HEK293 (cell line): ENCODE data around the gene WDR44.

Experiments
- CTCF ChIA-PET: fragments of 350-600 bp; formaldehyde crosslinking; extraction: SDS; loops from one replicate; lab custom pipeline; 2021; ENCODE audit warnings: antibody characterized with exemption; lab: Yijun Ruan, JAX
- POLR2A ChIA-PET: fragments of 300-600 bp; formaldehyde crosslinking; extraction: SDS; loops from one replicate; lab custom pipeline; 2020; ENCODE audit warnings: antibody characterized with exemption, inconsistent platforms; lab: Yijun Ruan, JAX
- H3K27ac ChIP-seq: fragments of 200-500 bp; sonication (Bioruptor generic); 2 replicates; pipeline ENCODE4 v1.5.1; 2014; ENCODE audit warnings: low read depth, low read length, control low read depth, inconsistent platforms; ENCODE audit errors: extremely low read depth
- H3K36me3 ChIP-seq, 2 experiments: fragments of 200-500 bp in 1 of 2; sonication (Bioruptor generic) in 1 of 2; 1 replicate in 1 of 2; 2 replicates in 1 of 2; pipeline ENCODE4 v1.5.1; 2014 to 2017; ENCODE audit warnings: inconsistent platforms in 2 of 2, low read length in 2 of 2; ENCODE audit not compliant: control insufficient read depth in 2 of 2, insufficient read depth in 1 of 2
- H3K4me1 ChIP-seq: fragments of 200-500 bp; sonication (Bioruptor generic); 2 replicates; pipeline ENCODE4 v1.5.1; 2014; ENCODE audit warnings: mild to moderate bottlenecking, low read length, inconsistent platforms; ENCODE audit not compliant: control insufficient read depth, insufficient read depth
- H3K4me3 ChIP-seq: 2 replicates; pipeline ENCODE4 v1.5.1; 2011; ENCODE audit warnings: low read depth, mild to moderate bottlenecking, control low read depth, low read length, moderate library complexity
- H3K9me3 ChIP-seq: fragments of 200-500 bp; sonication (Bioruptor generic); 2 replicates; pipeline ENCODE4 v1.5.1; 2014; ENCODE audit warnings: low read depth, low read length, inconsistent platforms; ENCODE audit not compliant: control insufficient read depth, insufficient read depth
- KLF1 ChIP-seq: fragments of 450-650 bp; formaldehyde crosslinking; IDR thresholded peaks from 2 replicates; pipeline ENCODE4 v1.5.1; 2016; ENCODE audit warnings: missing biosample characterization, missing genetic modification characterization
- REPIN1 ChIP-seq: fragments of 450-650 bp; formaldehyde crosslinking; IDR thresholded peaks from 2 replicates; pipeline ENCODE4 v1.5.1; 2017; ENCODE audit warnings: missing biosample characterization, missing genetic modification characterization, low read depth
- SETDB1 ChIP-seq: IDR thresholded peaks from one replicate; pipeline ENCODE4 v1.6.1; 2017; ENCODE audit warnings: mild to moderate bottlenecking, low read length, moderate library complexity, mixed read lengths; ENCODE audit not compliant: insufficient read length
- ZBTB8A ChIP-seq: fragments of 450-650 bp; formaldehyde crosslinking; IDR thresholded peaks from 2 replicates; pipeline ENCODE4 v1.5.1; 2016; ENCODE audit warnings: missing biosample characterization, missing genetic modification characterization
- ZEB2 ChIP-seq: fragments of 450-650 bp; formaldehyde crosslinking; IDR thresholded peaks from 2 replicates; pipeline ENCODE4 v1.5.1; 2016; ENCODE audit warnings: missing biosample characterization, missing genetic modification characterization
- ZFP69B ChIP-seq: fragments of 450-650 bp; formaldehyde crosslinking; IDR thresholded peaks from 2 replicates; pipeline ENCODE4 v1.5.1; 2016; ENCODE audit warnings: missing biosample characterization, missing genetic modification characterization
- ZNF175 ChIP-seq: fragments of 450-650 bp; formaldehyde crosslinking; IDR thresholded peaks from 2 replicates; pipeline ENCODE4 v1.5.1; 2016; ENCODE audit warnings: missing biosample characterization, missing genetic modification characterization
- ZNF292 ChIP-seq: fragments of 450-650 bp; formaldehyde crosslinking; IDR thresholded peaks from 2 replicates; pipeline ENCODE4 v1.5.1; 2016; ENCODE audit warnings: low read depth, missing biosample characterization, missing genetic modification characterization, borderline replicate concordance
- ZNF549 ChIP-seq: fragments of 450-650 bp; IDR thresholded peaks from 2 replicates; pipeline ENCODE4 v1.5.1; 2018; ENCODE audit warnings: missing biosample characterization, missing genetic modification characterization, mild to moderate bottlenecking, inconsistent platforms, moderate library complexity
- ZNF654 ChIP-seq: fragments of 450-650 bp; formaldehyde crosslinking; IDR thresholded peaks from 2 replicates; pipeline ENCODE4 v1.5.1; 2016; ENCODE audit warnings: low read depth, missing biosample characterization, missing genetic modification characterization
- ZNF837 ChIP-seq: fragments of 450-650 bp; formaldehyde crosslinking; IDR thresholded peaks from 2 replicates; pipeline ENCODE4 v1.5.1; 2016; ENCODE audit warnings: missing biosample characterization, missing genetic modification characterization
- TF ChIP-seq, protein P1 (sequence below): fragments of 450-650 bp; formaldehyde crosslinking; IDR thresholded peaks from 2 replicates; pipeline ENCODE4 v1.5.1; 2016; ENCODE audit warnings: missing biosample characterization, missing genetic modification characterization
- TF ChIP-seq, protein P2 (sequence below): fragments of 450-650 bp; IDR thresholded peaks from 2 replicates; pipeline ENCODE4 v1.5.1; 2018; ENCODE audit warnings: missing biosample characterization, missing genetic modification characterization
- TF ChIP-seq, protein P3 (sequence below): fragments of 450-650 bp; IDR thresholded peaks from 2 replicates; pipeline ENCODE4 v1.5.1; 2018; ENCODE audit warnings: missing biosample characterization, mild to moderate bottlenecking, missing genetic modification characterization
- TF ChIP-seq, protein P4 (sequence below): fragments of 450-650 bp; formaldehyde crosslinking; IDR thresholded peaks from 2 replicates; pipeline ENCODE4 v1.5.1; 2016; ENCODE audit warnings: missing biosample characterization, missing genetic modification characterization, low read depth
- TF ChIP-seq, protein P5 (sequence below): fragments of 450-650 bp; formaldehyde crosslinking; conservative IDR thresholded peaks from 2 replicates; pipeline ENCODE4 v1.5.1; 2016; ENCODE audit warnings: low read depth, missing biosample characterization, missing genetic modification characterization
- TF ChIP-seq, protein P6 (sequence below): fragments of 450-650 bp; formaldehyde crosslinking; IDR thresholded peaks from 2 replicates; pipeline ENCODE4 v1.5.1; 2016; ENCODE audit warnings: missing biosample characterization, missing genetic modification characterization

WDR44 gene

DNA sequence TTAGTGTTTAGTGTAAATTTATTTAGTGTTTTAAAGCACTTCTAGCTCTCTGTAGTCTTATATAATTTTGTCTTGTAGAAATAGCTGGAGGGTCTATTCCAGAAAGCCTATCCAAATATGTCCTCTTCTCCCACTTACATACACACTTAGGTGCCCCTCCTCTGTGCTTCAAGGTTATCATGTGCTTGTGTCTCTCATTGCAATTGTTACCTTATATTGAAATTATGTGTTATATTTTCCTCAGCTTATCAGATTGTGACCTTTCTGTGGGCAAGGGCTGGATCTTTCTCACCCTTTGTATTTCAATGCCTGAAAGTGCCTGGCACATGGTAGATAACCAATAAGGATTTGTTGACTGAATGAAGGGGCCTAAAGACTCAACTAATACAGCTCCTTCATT, 18.4 kb downstream of the WDR44 start:
- Histone ChIP-seq H3K27ac (no peak overlapping the region), H3K4me3 (no peak overlapping the region), H3K36me3 (no peaks in the 10 kb centered on the region), H3K4me1 (no peaks in the 10 kb centered on the region; the same call in 1 of the 2 replicates), H3K9me3 (no peaks in the 10 kb centered on the region)
- ChIA-PET POLR2A (no interaction called here), CTCF (interaction anchor here (1.8 kb wide), 1 partner anchor 15 kb away, joined by 6 read pairs; no protein-coding TSS in a partner anchor)
- TF ChIP-seq, protein P1, sequence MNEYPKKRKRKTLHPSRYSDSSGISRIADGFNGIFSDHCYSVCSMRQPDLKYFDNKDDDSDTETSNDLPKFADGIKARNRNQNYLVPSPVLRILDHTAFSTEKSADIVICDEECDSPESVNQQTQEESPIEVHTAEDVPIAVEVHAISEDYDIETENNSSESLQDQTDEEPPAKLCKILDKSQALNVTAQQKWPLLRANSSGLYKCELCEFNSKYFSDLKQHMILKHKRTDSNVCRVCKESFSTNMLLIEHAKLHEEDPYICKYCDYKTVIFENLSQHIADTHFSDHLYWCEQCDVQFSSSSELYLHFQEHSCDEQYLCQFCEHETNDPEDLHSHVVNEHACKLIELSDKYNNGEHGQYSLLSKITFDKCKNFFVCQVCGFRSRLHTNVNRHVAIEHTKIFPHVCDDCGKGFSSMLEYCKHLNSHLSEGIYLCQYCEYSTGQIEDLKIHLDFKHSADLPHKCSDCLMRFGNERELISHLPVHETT (tag by site-specific recombination): no peak
- TF ChIP-seq ZNF175 (tag by site-specific recombination): no peak
- TF ChIP-seq, protein P2, sequence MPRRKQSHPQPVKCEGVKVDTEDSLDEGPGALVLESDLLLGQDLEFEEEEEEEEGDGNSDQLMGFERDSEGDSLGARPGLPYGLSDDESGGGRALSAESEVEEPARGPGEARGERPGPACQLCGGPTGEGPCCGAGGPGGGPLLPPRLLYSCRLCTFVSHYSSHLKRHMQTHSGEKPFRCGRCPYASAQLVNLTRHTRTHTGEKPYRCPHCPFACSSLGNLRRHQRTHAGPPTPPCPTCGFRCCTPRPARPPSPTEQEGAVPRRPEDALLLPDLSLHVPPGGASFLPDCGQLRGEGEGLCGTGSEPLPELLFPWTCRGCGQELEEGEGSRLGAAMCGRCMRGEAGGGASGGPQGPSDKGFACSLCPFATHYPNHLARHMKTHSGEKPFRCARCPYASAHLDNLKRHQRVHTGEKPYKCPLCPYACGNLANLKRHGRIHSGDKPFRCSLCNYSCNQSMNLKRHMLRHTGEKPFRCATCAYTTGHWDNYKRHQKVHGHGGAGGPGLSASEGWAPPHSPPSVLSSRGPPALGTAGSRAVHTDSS: no peak
- no peak for TF ChIP-seq KLF1 (tag by site-specific recombination)
- no peak for TF ChIP-seq ZNF292 (tag by site-specific recombination)
- no peak for TF ChIP-seq ZEB2 (tag by site-specific recombination)
- TF ChIP-seq ZNF549 (tag by site-specific recombination): no peak
- no peak for TF ChIP-seq ZBTB8A (tag by site-specific recombination)

DNA sequence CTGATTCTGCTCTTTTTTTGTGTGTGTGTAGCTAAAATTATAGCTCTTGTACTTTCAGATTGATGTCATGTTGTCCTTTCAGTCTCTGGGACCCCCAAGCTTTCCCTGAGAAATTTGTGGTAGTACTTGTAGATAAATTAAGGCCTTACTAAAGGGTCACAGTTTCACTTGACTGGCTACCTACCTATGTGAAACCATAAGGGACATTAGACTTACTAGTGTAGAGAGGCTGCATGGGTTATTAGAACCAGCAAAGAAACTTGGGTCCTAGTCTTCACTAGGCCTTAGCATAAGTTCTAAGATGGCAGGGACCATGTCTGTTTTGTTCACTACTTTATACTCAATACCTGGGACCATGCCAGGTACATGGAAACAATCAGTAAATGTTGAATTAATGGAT, 21.4 kb downstream of the WDR44 start:
- H3K27ac ChIP-seq: no peak overlapping the region
- TF ChIP-seq, protein P3, sequence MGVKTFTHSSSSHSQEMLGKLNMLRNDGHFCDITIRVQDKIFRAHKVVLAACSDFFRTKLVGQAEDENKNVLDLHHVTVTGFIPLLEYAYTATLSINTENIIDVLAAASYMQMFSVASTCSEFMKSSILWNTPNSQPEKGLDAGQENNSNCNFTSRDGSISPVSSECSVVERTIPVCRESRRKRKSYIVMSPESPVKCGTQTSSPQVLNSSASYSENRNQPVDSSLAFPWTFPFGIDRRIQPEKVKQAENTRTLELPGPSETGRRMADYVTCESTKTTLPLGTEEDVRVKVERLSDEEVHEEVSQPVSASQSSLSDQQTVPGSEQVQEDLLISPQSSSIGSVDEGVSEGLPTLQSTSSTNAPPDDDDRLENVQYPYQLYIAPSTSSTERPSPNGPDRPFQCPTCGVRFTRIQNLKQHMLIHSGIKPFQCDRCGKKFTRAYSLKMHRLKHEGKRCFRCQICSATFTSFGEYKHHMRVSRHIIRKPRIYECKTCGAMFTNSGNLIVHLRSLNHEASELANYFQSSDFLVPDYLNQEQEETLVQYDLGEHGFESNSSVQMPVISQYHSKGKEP (tag by site-specific recombination): no peak
- TF ChIP-seq ZNF654 (tag by site-specific recombination): no peak
- TF ChIP-seq SETDB1: no peak
- TF ChIP-seq, protein P4, sequence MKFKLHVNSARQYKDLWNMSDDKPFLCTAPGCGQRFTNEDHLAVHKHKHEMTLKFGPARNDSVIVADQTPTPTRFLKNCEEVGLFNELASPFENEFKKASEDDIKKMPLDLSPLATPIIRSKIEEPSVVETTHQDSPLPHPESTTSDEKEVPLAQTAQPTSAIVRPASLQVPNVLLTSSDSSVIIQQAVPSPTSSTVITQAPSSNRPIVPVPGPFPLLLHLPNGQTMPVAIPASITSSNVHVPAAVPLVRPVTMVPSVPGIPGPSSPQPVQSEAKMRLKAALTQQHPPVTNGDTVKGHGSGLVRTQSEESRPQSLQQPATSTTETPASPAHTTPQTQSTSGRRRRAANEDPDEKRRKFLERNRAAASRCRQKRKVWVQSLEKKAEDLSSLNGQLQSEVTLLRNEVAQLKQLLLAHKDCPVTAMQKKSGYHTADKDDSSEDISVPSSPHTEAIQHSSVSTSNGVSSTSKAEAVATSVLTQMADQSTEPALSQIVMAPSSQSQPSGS (tag by site-specific recombination): no peak
- no peak for TF ChIP-seq ZFP69B
- TF ChIP-seq REPIN1 (tag by site-specific recombination): no peak
- TF ChIP-seq, protein P5, sequence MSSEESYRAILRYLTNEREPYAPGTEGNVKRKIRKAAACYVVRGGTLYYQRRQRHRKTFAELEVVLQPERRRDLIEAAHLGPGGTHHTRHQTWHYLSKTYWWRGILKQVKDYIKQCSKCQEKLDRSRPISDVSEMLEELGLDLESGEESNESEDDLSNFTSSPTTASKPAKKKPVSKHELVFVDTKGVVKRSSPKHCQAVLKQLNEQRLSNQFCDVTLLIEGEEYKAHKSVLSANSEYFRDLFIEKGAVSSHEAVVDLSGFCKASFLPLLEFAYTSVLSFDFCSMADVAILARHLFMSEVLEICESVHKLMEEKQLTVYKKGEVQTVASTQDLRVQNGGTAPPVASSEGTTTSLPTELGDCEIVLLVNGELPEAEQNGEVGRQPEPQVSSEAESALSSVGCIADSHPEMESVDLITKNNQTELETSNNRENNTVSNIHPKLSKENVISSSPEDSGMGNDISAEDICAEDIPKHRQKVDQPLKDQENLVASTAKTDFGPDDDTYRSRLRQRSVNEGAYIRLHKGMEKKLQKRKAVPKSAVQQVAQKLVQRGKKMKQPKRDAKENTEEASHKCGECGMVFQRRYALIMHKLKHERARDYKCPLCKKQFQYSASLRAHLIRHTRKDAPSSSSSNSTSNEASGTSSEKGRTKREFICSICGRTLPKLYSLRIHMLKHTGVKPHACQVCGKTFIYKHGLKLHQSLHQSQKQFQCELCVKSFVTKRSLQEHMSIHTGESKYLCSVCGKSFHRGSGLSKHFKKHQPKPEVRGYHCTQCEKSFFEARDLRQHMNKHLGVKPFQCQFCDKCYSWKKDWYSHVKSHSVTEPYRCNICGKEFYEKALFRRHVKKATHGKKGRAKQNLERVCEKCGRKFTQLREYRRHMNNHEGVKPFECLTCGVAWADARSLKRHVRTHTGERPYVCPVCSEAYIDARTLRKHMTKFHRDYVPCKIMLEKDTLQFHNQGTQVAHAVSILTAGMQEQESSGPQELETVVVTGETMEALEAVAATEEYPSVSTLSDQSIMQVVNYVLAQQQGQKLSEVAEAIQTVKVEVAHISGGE (tag by site-specific recombination): no peak
- TF ChIP-seq, protein P6, sequence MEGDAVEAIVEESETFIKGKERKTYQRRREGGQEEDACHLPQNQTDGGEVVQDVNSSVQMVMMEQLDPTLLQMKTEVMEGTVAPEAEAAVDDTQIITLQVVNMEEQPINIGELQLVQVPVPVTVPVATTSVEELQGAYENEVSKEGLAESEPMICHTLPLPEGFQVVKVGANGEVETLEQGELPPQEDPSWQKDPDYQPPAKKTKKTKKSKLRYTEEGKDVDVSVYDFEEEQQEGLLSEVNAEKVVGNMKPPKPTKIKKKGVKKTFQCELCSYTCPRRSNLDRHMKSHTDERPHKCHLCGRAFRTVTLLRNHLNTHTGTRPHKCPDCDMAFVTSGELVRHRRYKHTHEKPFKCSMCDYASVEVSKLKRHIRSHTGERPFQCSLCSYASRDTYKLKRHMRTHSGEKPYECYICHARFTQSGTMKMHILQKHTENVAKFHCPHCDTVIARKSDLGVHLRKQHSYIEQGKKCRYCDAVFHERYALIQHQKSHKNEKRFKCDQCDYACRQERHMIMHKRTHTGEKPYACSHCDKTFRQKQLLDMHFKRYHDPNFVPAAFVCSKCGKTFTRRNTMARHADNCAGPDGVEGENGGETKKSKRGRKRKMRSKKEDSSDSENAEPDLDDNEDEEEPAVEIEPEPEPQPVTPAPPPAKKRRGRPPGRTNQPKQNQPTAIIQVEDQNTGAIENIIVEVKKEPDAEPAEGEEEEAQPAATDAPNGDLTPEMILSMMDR (tag by site-specific recombination): no peak
- no peak for TF ChIP-seq ZNF837
- peaks cover 2% of the 10 kb centered on the region; the same call in 1 of the 2 replicates for H3K4me1 ChIP-seq
- ChIA-PET POLR2A (no interaction called here), CTCF (no interaction called here)
- H3K9me3 ChIP-seq: no peaks in the 10 kb centered on the region; the same call in 1 of the 2 replicates
- H3K4me3 ChIP-seq: no peak overlapping the region
- no peaks in the 10 kb centered on the region for H3K36me3 ChIP-seq
